Esophagus squamous epithelium (tissue), 4 donors: ENCODE measurements around the gene CCDC171.

ENCODE experiments used
- POLR2A ChIP-seq, 4 donors: fragments of 450-650 bp; IDR thresholded peaks; one replicate each; pipeline ENCODE4 v1.6.1; 2017; ENCODE audit warnings: antibody characterized with exemption in 4 of 4, mild to moderate bottlenecking in 4 of 4, moderate library complexity in 3 of 4
- TF ChIP-seq, protein P1 (sequence below), 6 experiments: fragments of 450-650 bp in 4 of 6; fragments of 200-600 bp in 2 of 6; sonication (generic) in 2 of 6; IDR thresholded peaks; one replicate each; pipeline ENCODE4 v1.5.1; 2016 to 2019; ENCODE audit warnings: antibody characterized with exemption in 6 of 6, mild to moderate bottlenecking in 4 of 6, moderate library complexity in 4 of 6

DNA sequence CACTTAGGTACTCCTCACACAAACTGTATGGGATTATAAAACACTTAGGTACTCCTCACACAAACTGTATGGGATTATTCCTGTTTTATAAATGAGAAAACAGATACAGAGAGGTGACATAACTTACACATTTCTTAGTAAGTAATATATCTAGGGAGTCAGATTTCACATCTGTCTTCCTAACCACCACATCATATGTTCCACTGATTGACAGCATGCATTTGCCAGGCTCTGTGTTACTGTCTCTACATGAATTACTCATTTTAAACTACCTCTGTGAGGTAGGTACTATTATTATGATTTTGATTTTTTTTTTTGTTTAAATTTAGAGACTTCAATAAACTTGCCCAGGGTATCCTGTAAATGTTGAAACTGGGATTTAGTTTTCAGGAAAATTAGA lies 232.7 kb downstream of the CCDC171 start:
- TF ChIP-seq, protein P1, sequence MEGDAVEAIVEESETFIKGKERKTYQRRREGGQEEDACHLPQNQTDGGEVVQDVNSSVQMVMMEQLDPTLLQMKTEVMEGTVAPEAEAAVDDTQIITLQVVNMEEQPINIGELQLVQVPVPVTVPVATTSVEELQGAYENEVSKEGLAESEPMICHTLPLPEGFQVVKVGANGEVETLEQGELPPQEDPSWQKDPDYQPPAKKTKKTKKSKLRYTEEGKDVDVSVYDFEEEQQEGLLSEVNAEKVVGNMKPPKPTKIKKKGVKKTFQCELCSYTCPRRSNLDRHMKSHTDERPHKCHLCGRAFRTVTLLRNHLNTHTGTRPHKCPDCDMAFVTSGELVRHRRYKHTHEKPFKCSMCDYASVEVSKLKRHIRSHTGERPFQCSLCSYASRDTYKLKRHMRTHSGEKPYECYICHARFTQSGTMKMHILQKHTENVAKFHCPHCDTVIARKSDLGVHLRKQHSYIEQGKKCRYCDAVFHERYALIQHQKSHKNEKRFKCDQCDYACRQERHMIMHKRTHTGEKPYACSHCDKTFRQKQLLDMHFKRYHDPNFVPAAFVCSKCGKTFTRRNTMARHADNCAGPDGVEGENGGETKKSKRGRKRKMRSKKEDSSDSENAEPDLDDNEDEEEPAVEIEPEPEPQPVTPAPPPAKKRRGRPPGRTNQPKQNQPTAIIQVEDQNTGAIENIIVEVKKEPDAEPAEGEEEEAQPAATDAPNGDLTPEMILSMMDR (IDR thresholded peaks at IDR 0.05), result no peak
- no peak for TF ChIP-seq POLR2A (IDR thresholded peaks at IDR 0.05)
